Vagina (tissue), 2 donors: ENCODE measurements around the gene CD200R1L.

ENCODE experiments used
- POLR2A ChIP-seq, 2 donors: fragments of 450-650 bp; IDR thresholded peaks; one replicate each; pipeline ENCODE4 v1.6.1; 2017; ENCODE audit warnings: antibody characterized with exemption in 2 of 2, mild to moderate bottlenecking in 2 of 2, moderate library complexity in 2 of 2
- POLR2AphosphoS5 ChIP-seq, 2 donors: sonication (generic); formaldehyde crosslinking; IDR thresholded peaks; one replicate each; pipeline ENCODE4 v1.9.0; 2017; ENCODE audit warnings: antibody characterized with exemption in 2 of 2, mild to moderate bottlenecking in 2 of 2, low read depth in 1 of 2; ENCODE audit not compliant: insufficient read depth in 1 of 2
- TF ChIP-seq, protein P1 (sequence below), 3 experiments: fragments of 450-650 bp in 2 of 3; fragments of 200-600 bp in 1 of 3; sonication (generic) in 1 of 3; IDR thresholded peaks; one replicate each; pipeline ENCODE4 v1.5.1; 2017 to 2019; ENCODE audit warnings: antibody characterized with exemption in 3 of 3, mild to moderate bottlenecking in 2 of 3, moderate library complexity in 2 of 3

DNA sequence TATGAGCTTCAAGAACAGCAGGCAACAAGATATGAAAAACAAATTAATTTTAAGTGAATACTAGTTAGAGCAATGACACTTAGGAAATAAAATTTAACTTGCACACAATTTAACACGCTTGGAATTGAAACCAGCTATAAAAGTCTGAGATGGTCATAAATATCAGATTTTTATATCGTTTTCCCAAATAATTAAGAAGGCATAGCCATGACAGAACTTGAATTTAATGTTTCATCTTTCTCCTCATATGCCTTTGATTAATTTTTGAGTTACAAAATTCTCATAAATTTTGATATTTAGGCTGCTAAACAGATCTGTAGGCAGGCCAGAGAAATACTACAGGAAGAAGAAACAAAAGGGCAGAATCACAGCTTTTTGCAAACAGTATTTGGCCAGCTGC, 38.5 kb downstream of the CD200R1L start:
- TF ChIP-seq, protein P1, sequence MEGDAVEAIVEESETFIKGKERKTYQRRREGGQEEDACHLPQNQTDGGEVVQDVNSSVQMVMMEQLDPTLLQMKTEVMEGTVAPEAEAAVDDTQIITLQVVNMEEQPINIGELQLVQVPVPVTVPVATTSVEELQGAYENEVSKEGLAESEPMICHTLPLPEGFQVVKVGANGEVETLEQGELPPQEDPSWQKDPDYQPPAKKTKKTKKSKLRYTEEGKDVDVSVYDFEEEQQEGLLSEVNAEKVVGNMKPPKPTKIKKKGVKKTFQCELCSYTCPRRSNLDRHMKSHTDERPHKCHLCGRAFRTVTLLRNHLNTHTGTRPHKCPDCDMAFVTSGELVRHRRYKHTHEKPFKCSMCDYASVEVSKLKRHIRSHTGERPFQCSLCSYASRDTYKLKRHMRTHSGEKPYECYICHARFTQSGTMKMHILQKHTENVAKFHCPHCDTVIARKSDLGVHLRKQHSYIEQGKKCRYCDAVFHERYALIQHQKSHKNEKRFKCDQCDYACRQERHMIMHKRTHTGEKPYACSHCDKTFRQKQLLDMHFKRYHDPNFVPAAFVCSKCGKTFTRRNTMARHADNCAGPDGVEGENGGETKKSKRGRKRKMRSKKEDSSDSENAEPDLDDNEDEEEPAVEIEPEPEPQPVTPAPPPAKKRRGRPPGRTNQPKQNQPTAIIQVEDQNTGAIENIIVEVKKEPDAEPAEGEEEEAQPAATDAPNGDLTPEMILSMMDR (IDR thresholded peaks at IDR 0.05): no peak
- TF ChIP-seq POLR2A (IDR thresholded peaks at IDR 0.05) (no peak), POLR2AphosphoS5 (IDR thresholded peaks at IDR 0.05; ENCODE audit: insufficient read depth in 1 of 2, low read depth in 1 of 2) (no peak)
